IMR-90 (cell line): ENCODE data around the gene GJB3. TPM values are rescaled to one million over a fixed set of nuclear protein-coding genes. Genes with fewer than 3 reads are reported as not detected.

Experiments used
- ATAC-seq: fragments of 200-7000 bp; cut with Tn5 transposase; 2 replicates; pipeline ENCODE4 v1.9.1; 2020; ENCODE audit warnings: low read depth, mild to moderate bottlenecking, moderate library complexity
- BruUV-seq: library from RNA; stranded (reverse); fragments of 400-500 nt; replicated peaks from 2 replicates; lab custom pipeline; 2021; lab: Mats Ljungman, UMichigan
- CTCF ChIA-PET: fragments of 300-600 bp; formaldehyde crosslinking; extraction: SDS; loops from one replicate; lab custom pipeline; 2021; ENCODE audit warnings: antibody characterized with exemption; lab: Yijun Ruan, JAX
- POLR2A ChIA-PET: fragments of 300-600 bp; sonication (Branson Sonifier 250); formaldehyde crosslinking; loops from one replicate; lab custom pipeline; 2022; ENCODE audit warnings: antibody characterized with exemption; ENCODE audit not compliant: unreplicated experiment; lab: Charles Lee
- DNase-seq: peaks from one replicate; pipeline ENCODE4 v3.0.0; 2013
- H2AFZ ChIP-seq: replicated peaks from 2 replicates; pipeline ENCODE3; 2013; ENCODE audit warnings: low read length, mild to moderate bottlenecking; ENCODE audit not compliant: poor library complexity
- H2AK5ac ChIP-seq: 2 replicates; pipeline ENCODE4 v1.6.1; 2013; ENCODE audit warnings: low read depth, low read length, inconsistent platforms
- H2AK9ac ChIP-seq: replicated peaks from 2 replicates; pipeline ENCODE3; 2013; ENCODE audit warnings: mild to moderate bottlenecking, low read depth, low read length, moderate library complexity; ENCODE audit not compliant: poor library complexity
- H2BK120ac ChIP-seq: 2 replicates; pipeline ENCODE4 v1.6.1; 2013; ENCODE audit warnings: low read depth, low read length, inconsistent platforms
- H2BK15ac ChIP-seq: 3 replicates; pipeline ENCODE4 v1.6.1; 2013; ENCODE audit warnings: low read depth, low read length, inconsistent platforms
- H2BK20ac ChIP-seq: 2 replicates; pipeline ENCODE4 v1.6.1; 2013; ENCODE audit warnings: low read depth, mild to moderate bottlenecking, inconsistent platforms, low read length, moderate library complexity
- H2BK5ac ChIP-seq: 2 replicates; pipeline ENCODE4 v1.6.1; 2013; ENCODE audit warnings: mild to moderate bottlenecking, low read depth, low read length, inconsistent platforms; ENCODE audit not compliant: poor library complexity, severe bottlenecking
- H3K14ac ChIP-seq: replicated peaks from 2 replicates; pipeline ENCODE4 v1.6.1; 2013; ENCODE audit warnings: low read depth, low read length, inconsistent platforms
- H3K18ac ChIP-seq: 2 replicates; pipeline ENCODE4 v1.6.1; 2013; ENCODE audit warnings: low read depth, low read length, control low read depth
- H3K23ac ChIP-seq: 2 replicates; pipeline ENCODE4 v1.6.1; 2013; ENCODE audit warnings: low read depth, low read length, inconsistent platforms
- H3K27ac ChIP-seq: 2 replicates; pipeline ENCODE4 v1.5.1; 2013; ENCODE audit warnings: mild to moderate bottlenecking, control low read depth, low read length; ENCODE audit not compliant: insufficient read depth
- H3K27me3 ChIP-seq: 2 replicates; pipeline ENCODE4 v1.6.1; 2013; ENCODE audit warnings: low read length; ENCODE audit not compliant: control insufficient read depth, insufficient read depth
- H3K36me3 ChIP-seq: 2 replicates; pipeline ENCODE4 v1.6.1; 2013; ENCODE audit warnings: low read length, mixed read lengths; ENCODE audit not compliant: control insufficient read depth, insufficient read depth
- H3K4ac ChIP-seq: 2 replicates; pipeline ENCODE4 v1.6.1; 2013; ENCODE audit warnings: low read depth, low read length, inconsistent platforms
- H3K4me1 ChIP-seq: 2 replicates; pipeline ENCODE4 v1.6.1; 2013; ENCODE audit warnings: low read length, mixed read lengths; ENCODE audit not compliant: control insufficient read depth, insufficient read depth
- H3K4me2 ChIP-seq: 2 replicates; pipeline ENCODE4 v1.6.1; 2013; ENCODE audit warnings: low read depth, mild to moderate bottlenecking, control low read depth, low read length, moderate library complexity
- H3K4me3 ChIP-seq: 2 replicates; pipeline ENCODE4 v1.5.1; 2013; ENCODE audit warnings: low read depth, mild to moderate bottlenecking, control low read depth, low read length, moderate library complexity; ENCODE audit not compliant: insufficient read depth
- H3K56ac ChIP-seq: 2 replicates; pipeline ENCODE4 v1.6.1; 2013; ENCODE audit warnings: low read length, inconsistent platforms; ENCODE audit not compliant: insufficient read depth; ENCODE audit errors: extremely low read depth
- H3K79me1 ChIP-seq, 2 experiments: 2 replicates each; pipeline ENCODE4 v1.6.1; 2013; ENCODE audit warnings: low read length in 2 of 2, inconsistent platforms in 1 of 2, low read depth in 1 of 2
- H3K9ac ChIP-seq: 2 replicates; pipeline ENCODE4 v1.6.1; 2013; ENCODE audit warnings: low read depth, low read length, control low read depth
- H3K9me1 ChIP-seq: 2 replicates; pipeline ENCODE4 v1.6.1; 2013; ENCODE audit warnings: low read length, inconsistent platforms; ENCODE audit not compliant: insufficient read depth
- H3K9me3 ChIP-seq: 2 replicates; pipeline ENCODE4 v1.6.1; 2013; ENCODE audit warnings: low read length; ENCODE audit not compliant: control insufficient read depth, insufficient read depth
- H4K20me1 ChIP-seq: 2 replicates; pipeline ENCODE4 v1.6.1; 2013; ENCODE audit warnings: low read length, inconsistent platforms; ENCODE audit not compliant: insufficient read depth
- H4K5ac ChIP-seq: 2 replicates; pipeline ENCODE4 v1.6.1; 2013; ENCODE audit warnings: mild to moderate bottlenecking, low read depth, low read length, control low read depth
- H4K8ac ChIP-seq, 2 experiments: 2 replicates each; pipeline ENCODE4 v1.6.1; 2013; ENCODE audit warnings: low read depth in 2 of 2, low read length in 2 of 2, control low read depth in 1 of 2, inconsistent platforms in 1 of 2
- H4K91ac ChIP-seq: 2 replicates; pipeline ENCODE4 v1.6.1; 2013; ENCODE audit warnings: low read depth, low read length, inconsistent platforms; ENCODE audit not compliant: insufficient read depth
- CHD1 ChIP-seq: IDR thresholded peaks from 2 replicates; pipeline ENCODE4 v1.6.1; 2012; ENCODE audit warnings: low read depth, low read length, improper control_type of control experiment
- FOS ChIP-seq: fragments of 150-350 bp; IDR thresholded peaks from 2 replicates; pipeline ENCODE4 v1.6.1; 2016; ENCODE audit warnings: low read depth, low read length
- MAFK ChIP-seq: IDR thresholded peaks from 2 replicates; pipeline ENCODE4 v1.6.1; 2012; ENCODE audit warnings: low read depth, low read length, improper control_type of control experiment
- POLR2A ChIP-seq: IDR thresholded peaks from 2 replicates; pipeline ENCODE4 v1.6.1; 2012; ENCODE audit warnings: mild to moderate bottlenecking, low read depth, low read length
- RFX5 ChIP-seq: IDR thresholded peaks from 2 replicates; pipeline ENCODE4 v1.8.0; 2012; ENCODE audit warnings: low read depth, mild to moderate bottlenecking, low read length, moderate library complexity
- WGBS, 2 experiments: methylation state at CpG; one replicate each; pipeline versions ENCODE4 v1.1.5 to v1.1.7; 2013; ENCODE audit warnings: missing lambda C conversion rate in 2 of 2; ENCODE audit not compliant: insufficient read length in 1 of 2; ENCODE audit errors: extremely low coverage in 2 of 2; 5-methylcytosine and 5-hydroxymethylcytosine counted together
- dilution Hi-C: fragments of 300-500 bp; cut with HindIII; formaldehyde crosslinking; loops from one replicate; pipeline ENCODE4 v1.14.3; 2018; ENCODE audit warnings: low sequenced_read_pairs; ENCODE audit not compliant: unreplicated experiment
- in situ Hi-C: fragments of 300-500 bp; cut with MboI; formaldehyde crosslinking; loops from 3 replicates; pipeline ENCODE4 v1.14.3; 2019; ENCODE audit warnings: low sequenced_read_pairs, inconsistent platforms, mixed read lengths
- intact Hi-C: fragments of 100-400 bp; cut with micrococcal nuclease; formaldehyde crosslinking; loops from 2 replicates; pipeline ENCODE4 v1.10.0; 2022
- polyA plus RNA-seq, 3 experiments: library from polyadenylated mRNA; depleted of rRNA; stranded (reverse); fragments of >200 nt; gene quantifications; 2 replicates each; pipeline ENCODE4 v1.2.3, GENCODE V29; 2012; ENCODE audit warnings: low replicate concordance in 1 of 3
- total RNA-seq: library from RNA; depleted of rRNA; stranded (reverse); fragments of >200 nt; gene quantifications from 2 replicates; pipeline ENCODE4 v1.2.3, GENCODE V29; 2012
- TF ChIP-seq, protein P1 (sequence below): fragments of 150-350 bp; IDR thresholded peaks from 2 replicates; pipeline ENCODE4 v1.6.1; 2017; ENCODE audit warnings: mild to moderate bottlenecking, antibody characterized with exemption, low read length, low read depth

The GJB3 gene
- total and polyA plus RNA-seq, 2 of the 4 experiments (the other 2 are of a cell fraction): not detected

DNA sequence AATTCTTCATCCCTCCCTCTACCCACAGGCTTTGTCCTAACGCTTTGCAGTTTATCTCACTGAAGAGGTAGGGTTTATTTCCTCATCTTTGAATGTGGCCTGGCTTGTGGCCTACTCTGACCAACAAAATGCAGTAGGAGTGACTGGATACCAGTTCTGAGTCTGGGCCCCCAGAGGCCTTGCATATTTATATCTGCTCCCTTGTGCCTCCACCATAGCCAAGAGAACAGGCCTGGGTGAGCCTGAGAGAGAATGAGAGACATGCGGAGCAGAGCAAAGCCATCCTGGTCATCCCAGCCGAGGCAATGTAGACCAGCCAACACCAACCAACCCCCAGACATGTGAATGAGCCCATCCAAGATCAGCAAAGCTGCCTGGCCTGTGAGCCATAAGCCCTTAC lies 48.2 kb downstream of the GJB3 start:
- in situ Hi-C loops: no loop called here
- no peak for DNase-seq

More for the DNA sequence above, 48.2 kb downstream of the GJB3 start:
- WGBS, 2 experiments: no CpG with 5 or more reads among the region's 3 CpGs
- no peak overlapping the region for H3K14ac ChIP-seq
- no peaks in the 10 kb centered on the region for H3K4me1 ChIP-seq
- no peak overlapping the region for H3K56ac ChIP-seq
- H2BK120ac ChIP-seq: no peak overlapping the region
- H3K27me3 ChIP-seq: no peaks in the 10 kb centered on the region
- H3K9ac ChIP-seq: no peak overlapping the region
- no peak overlapping the region for H4K8ac ChIP-seq
- H2BK15ac ChIP-seq: no peak overlapping the region
- H2BK20ac ChIP-seq: no peak overlapping the region
- no peaks in the 10 kb centered on the region for H3K36me3 ChIP-seq
- no peaks in the 10 kb centered on the region for H4K20me1 ChIP-seq
- H3K4ac ChIP-seq: no peak overlapping the region
- no peak overlapping the region for H2BK5ac ChIP-seq
- no peak overlapping the region for H3K23ac ChIP-seq
- no peaks in the 10 kb centered on the region for H3K9me3 ChIP-seq
- ChIA-PET POLR2A (no interaction called here), CTCF (no interaction called here)
- H2AK5ac ChIP-seq: no peak overlapping the region
- no peaks in the 10 kb centered on the region; the same call in 1 of the 2 replicates for H3K9me1 ChIP-seq
- H3K18ac ChIP-seq: no peak overlapping the region
- dilution Hi-C loops: no loop called here
- no peak for ATAC-seq
- no peak overlapping the region for H2AFZ ChIP-seq
- BruUV-seq: no TSS peak
- no peak overlapping the region for H2AK9ac ChIP-seq
- no peak overlapping the region for H3K4me2 ChIP-seq
- H4K5ac ChIP-seq: no peak overlapping the region
- no peak overlapping the region for H4K91ac ChIP-seq
- TF ChIP-seq MAFK (no peak), CHD1 (no peak), FOS (no peak), POLR2A (no peak), RFX5 (no peak)
- TF ChIP-seq, protein P1, sequence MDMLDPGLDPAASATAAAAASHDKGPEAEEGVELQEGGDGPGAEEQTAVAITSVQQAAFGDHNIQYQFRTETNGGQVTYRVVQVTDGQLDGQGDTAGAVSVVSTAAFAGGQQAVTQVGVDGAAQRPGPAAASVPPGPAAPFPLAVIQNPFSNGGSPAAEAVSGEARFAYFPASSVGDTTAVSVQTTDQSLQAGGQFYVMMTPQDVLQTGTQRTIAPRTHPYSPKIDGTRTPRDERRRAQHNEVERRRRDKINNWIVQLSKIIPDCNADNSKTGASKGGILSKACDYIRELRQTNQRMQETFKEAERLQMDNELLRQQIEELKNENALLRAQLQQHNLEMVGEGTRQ: no peak
- intact Hi-C loops: no loop called here
- H3K79me1 ChIP-seq: no peaks in the 10 kb centered on the region
- no peak overlapping the region for H3K4me3 ChIP-seq
- no peak overlapping the region for H3K27ac ChIP-seq
